ENCODE results near the gene LIN7C.

LIN7C gene

GRCh38 chr11:27545035-27545434, 38.5 kb upstream of the LIN7C start:
- DNase-seq (ENCODE audit: extremely low read depth, low read depth) = no peak

GRCh38 chr11:27541790-27542189, 35.2 kb upstream of the LIN7C start:
- H3K4me3 ChIP-seq (replicated peaks; ENCODE audit: low read depth, low read length) = no peak overlapping the region
- no peak for TF ChIP-seq CTCF (IDR thresholded peaks at IDR 0.05; ENCODE audit: low read depth, low read length, missing control alignments)
- DNase-seq (ENCODE audit: extremely low read depth, low read depth) = no peak

More at GRCh38 chr11:27545035-27545434, 38.5 kb upstream of the LIN7C start:
- no peak overlapping the region for H3K4me3 ChIP-seq (replicated peaks; ENCODE audit: low read depth, low read length)
- no peak for TF ChIP-seq CTCF (IDR thresholded peaks at IDR 0.05; ENCODE audit: low read depth, low read length, missing control alignments)

- DNase-seq (ENCODE audit: extremely low read depth, low read depth) = no peak
- no peak overlapping the region for H3K4me3 ChIP-seq (replicated peaks; ENCODE audit: low read depth, low read length)
- no peak for TF ChIP-seq CTCF (IDR thresholded peaks at IDR 0.05; ENCODE audit: low read depth, low read length, missing control alignments)
These were observed 33.5 kb upstream of the LIN7C start for GRCh38 chr11:27540051-27540450.

- no peak for TF ChIP-seq CTCF (IDR thresholded peaks at IDR 0.05; ENCODE audit: low read depth, low read length, missing control alignments)
- H3K4me3 ChIP-seq (replicated peaks; ENCODE audit: low read depth, low read length) = no peak overlapping the region
- DNase-seq (ENCODE audit: extremely low read depth, low read depth) = no peak
These were observed 28.5 kb upstream of the LIN7C start for GRCh38 chr11:27535103-27535502.

- no peak for DNase-seq (ENCODE audit: extremely low read depth, low read depth)
- no peak for TF ChIP-seq CTCF (IDR thresholded peaks at IDR 0.05; ENCODE audit: low read depth, low read length, missing control alignments)
- no peak overlapping the region for H3K4me3 ChIP-seq (replicated peaks; ENCODE audit: low read depth, low read length)
These were observed 26.2 kb upstream of the LIN7C start for GRCh38 chr11:27532652-27533325.

- DNase-seq (ENCODE audit: extremely low read depth, low read depth) = no peak
- H3K4me3 ChIP-seq (replicated peaks; ENCODE audit: low read depth, low read length) = no peak overlapping the region
- no peak for TF ChIP-seq CTCF (IDR thresholded peaks at IDR 0.05; ENCODE audit: low read depth, low read length, missing control alignments)
These were observed 22.1 kb upstream of the LIN7C start for GRCh38 chr11:27528712-27529111.

- no peak overlapping the region for H3K4me3 ChIP-seq (replicated peaks; ENCODE audit: low read depth, low read length)
- no peak for TF ChIP-seq CTCF (IDR thresholded peaks at IDR 0.05; ENCODE audit: low read depth, low read length, missing control alignments)
- DNase-seq (ENCODE audit: extremely low read depth, low read depth) = no peak
These were observed 20.0 kb upstream of the LIN7C start for GRCh38 chr11:27526535-27526934.
